ENCODE measurements around the gene ITGA3. TPM values are rescaled to one million over a fixed set of nuclear protein-coding genes. Genes with fewer than 3 reads are reported as not detected.

Gene ITGA3
- total and polyA plus RNA-seq, 2 of the 13 experiments (the other 11 are each of a cell fraction or from before 2014, with no cell fraction given) = 0.48 to 0.69 TPM

DNA sequence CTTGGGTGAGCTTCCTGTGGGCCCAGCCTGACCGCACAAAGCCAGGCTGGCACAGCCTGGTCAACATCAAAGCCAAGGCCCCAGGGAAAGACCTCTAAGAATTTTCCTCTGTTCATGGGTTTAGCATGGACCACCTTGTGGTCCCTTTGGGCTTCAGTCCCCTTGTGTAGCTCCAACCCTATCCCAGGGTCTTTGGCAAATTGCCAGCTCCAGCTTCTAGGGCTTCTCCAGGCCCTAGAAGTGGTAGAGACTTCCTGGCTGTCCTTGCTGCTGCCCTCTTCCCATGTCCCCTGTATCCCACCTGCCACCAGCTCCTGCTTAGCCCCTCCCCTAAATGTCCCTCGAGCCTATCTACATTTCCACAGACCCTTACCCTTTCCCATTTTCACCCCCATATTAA lies 9.7 kb upstream of the ITGA3 start:
- no peak overlapping the region for H3K4me3 ChIP-seq (replicated peaks in 1 of 3; ENCODE audit: insufficient read depth in 1 of 3, low read depth in 2 of 3, low read length in 3 of 3)
- DNase-seq (ENCODE audit: low spot score) (no peak), FAIRE-seq (no peak), ATAC-seq (no peak)
- no peaks in the 10 kb centered on the region for H3K79me2 ChIP-seq (ENCODE audit: insufficient read depth, low read length)
- H3K4me2 ChIP-seq (ENCODE audit: low read depth, low read length) = no peak overlapping the region
- ChIA-PET CTCF (ENCODE audit: low intra/inter-chr PET ratio, low total read pairs) (no interaction called here), POLR2A (no interaction called here)
- in situ Hi-C loops (cut with HindIII; ENCODE audit: extremely low pct_ligation_motif_present, low pct_unique_long_range_greater_than_20kb) (no loop called here), intact Hi-C loops (cut with micrococcal nuclease; ENCODE audit: unreplicated experiment) (no loop called here)
- no peaks in the 10 kb centered on the region for H3K36me3 ChIP-seq (replicated peaks in 1 of 2; ENCODE audit: control insufficient read depth in 1 of 2, insufficient read depth in 2 of 2, low read length in 2 of 2)
- BruUV-seq (replicated peaks) = no TSS peak
- H3K4me1 ChIP-seq (ENCODE audit: insufficient read depth, low read length) = no peaks in the 10 kb centered on the region
- H3K9me3 ChIP-seq (ENCODE audit: low read length) = no peaks in the 10 kb centered on the region
- no peak overlapping the region for H2AFZ ChIP-seq (ENCODE audit: low read length)
- TF ChIP-seq HNRNPK (IDR thresholded peaks at IDR 0.05; ENCODE audit: low read depth, low read length, poor library complexity, severe bottlenecking) (peak; percentile 61), MAFF (IDR thresholded peaks at IDR 0.05; ENCODE audit: low read depth, low read length) (no peak), LCORL (IDR thresholded peaks at IDR 0.05) (peak; percentile 90), LCORL (CRISPR knock-in tag; IDR thresholded peaks at IDR 0.05) (no peak), RARA (CRISPR knock-in tag; IDR thresholded peaks at IDR 0.05) (no peak)
- TF ChIP-seq, protein P1, sequence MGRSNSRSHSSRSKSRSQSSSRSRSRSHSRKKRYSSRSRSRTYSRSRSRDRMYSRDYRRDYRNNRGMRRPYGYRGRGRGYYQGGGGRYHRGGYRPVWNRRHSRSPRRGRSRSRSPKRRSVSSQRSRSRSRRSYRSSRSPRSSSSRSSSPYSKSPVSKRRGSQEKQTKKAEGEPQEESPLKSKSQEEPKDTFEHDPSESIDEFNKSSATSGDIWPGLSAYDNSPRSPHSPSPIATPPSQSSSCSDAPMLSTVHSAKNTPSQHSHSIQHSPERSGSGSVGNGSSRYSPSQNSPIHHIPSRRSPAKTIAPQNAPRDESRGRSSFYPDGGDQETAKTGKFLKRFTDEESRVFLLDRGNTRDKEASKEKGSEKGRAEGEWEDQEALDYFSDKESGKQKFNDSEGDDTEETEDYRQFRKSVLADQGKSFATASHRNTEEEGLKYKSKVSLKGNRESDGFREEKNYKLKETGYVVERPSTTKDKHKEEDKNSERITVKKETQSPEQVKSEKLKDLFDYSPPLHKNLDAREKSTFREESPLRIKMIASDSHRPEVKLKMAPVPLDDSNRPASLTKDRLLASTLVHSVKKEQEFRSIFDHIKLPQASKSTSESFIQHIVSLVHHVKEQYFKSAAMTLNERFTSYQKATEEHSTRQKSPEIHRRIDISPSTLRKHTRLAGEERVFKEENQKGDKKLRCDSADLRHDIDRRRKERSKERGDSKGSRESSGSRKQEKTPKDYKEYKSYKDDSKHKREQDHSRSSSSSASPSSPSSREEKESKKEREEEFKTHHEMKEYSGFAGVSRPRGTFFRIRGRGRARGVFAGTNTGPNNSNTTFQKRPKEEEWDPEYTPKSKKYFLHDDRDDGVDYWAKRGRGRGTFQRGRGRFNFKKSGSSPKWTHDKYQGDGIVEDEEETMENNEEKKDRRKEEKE (IDR thresholded peaks at IDR 0.05) = no peak
- TF ChIP-seq, protein P2, sequence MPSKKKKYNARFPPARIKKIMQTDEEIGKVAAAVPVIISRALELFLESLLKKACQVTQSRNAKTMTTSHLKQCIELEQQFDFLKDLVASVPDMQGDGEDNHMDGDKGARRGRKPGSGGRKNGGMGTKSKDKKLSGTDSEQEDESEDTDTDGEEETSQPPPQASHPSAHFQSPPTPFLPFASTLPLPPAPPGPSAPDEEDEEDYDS (CRISPR knock-in tag; IDR thresholded peaks at IDR 0.05) = no peak
- no peak overlapping the region for H3K9ac ChIP-seq (ENCODE audit: insufficient read depth, low read depth, low read length)
- no peaks in the 10 kb centered on the region for H4K20me1 ChIP-seq (ENCODE audit: insufficient read depth, low read length)
- WGBS (ENCODE audit: low lambda C conversion rate) = 45% methylated on average over 2 of the region's 2 CpGs
- no peak overlapping the region for H3K27ac ChIP-seq (ENCODE audit: extremely low read length, insufficient read depth, low read length)
- peaks cover 4 to 16% of the 10 kb centered on the region in 2 experiments; a peak in 2 of 5 replicates for H3K27me3 ChIP-seq (ENCODE audit: control insufficient read depth in 1 of 2, insufficient read depth in 2 of 2, low read length in 2 of 2)
